IMR-90 (cell line): Measurements from ENCODE around the gene TAPT1. TPM values are rescaled to one million over a fixed set of nuclear protein-coding genes. Genes with fewer than 3 reads are reported as not detected.

Source experiments
- ATAC-seq: fragments of 200-7000 bp; cut with Tn5 transposase; 2 replicates; pipeline ENCODE4 v1.9.1; 2020; ENCODE audit warnings: low read depth, mild to moderate bottlenecking, moderate library complexity
- BruUV-seq: library from RNA; stranded (reverse); fragments of 400-500 nt; replicated peaks from 2 replicates; lab custom pipeline; 2021; lab: Mats Ljungman, UMichigan
- CTCF ChIA-PET: fragments of 300-600 bp; formaldehyde crosslinking; extraction: SDS; loops from one replicate; lab custom pipeline; 2021; ENCODE audit warnings: antibody characterized with exemption; lab: Yijun Ruan, JAX
- POLR2A ChIA-PET: fragments of 300-600 bp; sonication (Branson Sonifier 250); formaldehyde crosslinking; loops from one replicate; lab custom pipeline; 2022; ENCODE audit warnings: antibody characterized with exemption; ENCODE audit not compliant: unreplicated experiment; lab: Charles Lee
- DNase-seq: peaks from one replicate; pipeline ENCODE4 v3.0.0; 2013
- H2AFZ ChIP-seq: replicated peaks from 2 replicates; pipeline ENCODE3; 2013; ENCODE audit warnings: low read length, mild to moderate bottlenecking; ENCODE audit not compliant: poor library complexity
- H2AK5ac ChIP-seq: 2 replicates; pipeline ENCODE4 v1.6.1; 2013; ENCODE audit warnings: low read depth, low read length, inconsistent platforms
- H2AK9ac ChIP-seq: replicated peaks from 2 replicates; pipeline ENCODE3; 2013; ENCODE audit warnings: mild to moderate bottlenecking, low read depth, low read length, moderate library complexity; ENCODE audit not compliant: poor library complexity
- H2BK120ac ChIP-seq: 2 replicates; pipeline ENCODE4 v1.6.1; 2013; ENCODE audit warnings: low read depth, low read length, inconsistent platforms
- H2BK15ac ChIP-seq: 3 replicates; pipeline ENCODE4 v1.6.1; 2013; ENCODE audit warnings: low read depth, low read length, inconsistent platforms
- H2BK20ac ChIP-seq: 2 replicates; pipeline ENCODE4 v1.6.1; 2013; ENCODE audit warnings: low read depth, mild to moderate bottlenecking, inconsistent platforms, low read length, moderate library complexity
- H2BK5ac ChIP-seq: 2 replicates; pipeline ENCODE4 v1.6.1; 2013; ENCODE audit warnings: mild to moderate bottlenecking, low read depth, low read length, inconsistent platforms; ENCODE audit not compliant: poor library complexity, severe bottlenecking
- H3K14ac ChIP-seq: replicated peaks from 2 replicates; pipeline ENCODE4 v1.6.1; 2013; ENCODE audit warnings: low read depth, low read length, inconsistent platforms
- H3K18ac ChIP-seq: 2 replicates; pipeline ENCODE4 v1.6.1; 2013; ENCODE audit warnings: low read depth, low read length, control low read depth
- H3K23ac ChIP-seq: 2 replicates; pipeline ENCODE4 v1.6.1; 2013; ENCODE audit warnings: low read depth, low read length, inconsistent platforms
- H3K27ac ChIP-seq: 2 replicates; pipeline ENCODE4 v1.5.1; 2013; ENCODE audit warnings: mild to moderate bottlenecking, control low read depth, low read length; ENCODE audit not compliant: insufficient read depth
- H3K27me3 ChIP-seq: 2 replicates; pipeline ENCODE4 v1.6.1; 2013; ENCODE audit warnings: low read length; ENCODE audit not compliant: control insufficient read depth, insufficient read depth
- H3K36me3 ChIP-seq: 2 replicates; pipeline ENCODE4 v1.6.1; 2013; ENCODE audit warnings: low read length, mixed read lengths; ENCODE audit not compliant: control insufficient read depth, insufficient read depth
- H3K4ac ChIP-seq: 2 replicates; pipeline ENCODE4 v1.6.1; 2013; ENCODE audit warnings: low read depth, low read length, inconsistent platforms
- H3K4me1 ChIP-seq: 2 replicates; pipeline ENCODE4 v1.6.1; 2013; ENCODE audit warnings: low read length, mixed read lengths; ENCODE audit not compliant: control insufficient read depth, insufficient read depth
- H3K4me2 ChIP-seq: 2 replicates; pipeline ENCODE4 v1.6.1; 2013; ENCODE audit warnings: low read depth, mild to moderate bottlenecking, control low read depth, low read length, moderate library complexity
- H3K4me3 ChIP-seq: 2 replicates; pipeline ENCODE4 v1.5.1; 2013; ENCODE audit warnings: low read depth, mild to moderate bottlenecking, control low read depth, low read length, moderate library complexity; ENCODE audit not compliant: insufficient read depth
- H3K56ac ChIP-seq: 2 replicates; pipeline ENCODE4 v1.6.1; 2013; ENCODE audit warnings: low read length, inconsistent platforms; ENCODE audit not compliant: insufficient read depth; ENCODE audit errors: extremely low read depth
- H3K79me1 ChIP-seq, 2 experiments: 2 replicates each; pipeline ENCODE4 v1.6.1; 2013; ENCODE audit warnings: low read length in 2 of 2, inconsistent platforms in 1 of 2, low read depth in 1 of 2
- H3K9ac ChIP-seq: 2 replicates; pipeline ENCODE4 v1.6.1; 2013; ENCODE audit warnings: low read depth, low read length, control low read depth
- H3K9me1 ChIP-seq: 2 replicates; pipeline ENCODE4 v1.6.1; 2013; ENCODE audit warnings: low read length, inconsistent platforms; ENCODE audit not compliant: insufficient read depth
- H3K9me3 ChIP-seq: 2 replicates; pipeline ENCODE4 v1.6.1; 2013; ENCODE audit warnings: low read length; ENCODE audit not compliant: control insufficient read depth, insufficient read depth
- H4K20me1 ChIP-seq: 2 replicates; pipeline ENCODE4 v1.6.1; 2013; ENCODE audit warnings: low read length, inconsistent platforms; ENCODE audit not compliant: insufficient read depth
- H4K5ac ChIP-seq: 2 replicates; pipeline ENCODE4 v1.6.1; 2013; ENCODE audit warnings: mild to moderate bottlenecking, low read depth, low read length, control low read depth
- H4K8ac ChIP-seq, 2 experiments: 2 replicates each; pipeline ENCODE4 v1.6.1; 2013; ENCODE audit warnings: low read depth in 2 of 2, low read length in 2 of 2, control low read depth in 1 of 2, inconsistent platforms in 1 of 2
- H4K91ac ChIP-seq: 2 replicates; pipeline ENCODE4 v1.6.1; 2013; ENCODE audit warnings: low read depth, low read length, inconsistent platforms; ENCODE audit not compliant: insufficient read depth
- CEBPB ChIP-seq: IDR thresholded peaks from 2 replicates; pipeline ENCODE4 v1.6.1; 2012; ENCODE audit warnings: low read depth, low read length, improper control_type of control experiment
- ELK1 ChIP-seq: fragments of 150-350 bp; IDR thresholded peaks from 2 replicates; pipeline ENCODE4 v1.6.1; 2016; ENCODE audit warnings: low read depth, mild to moderate bottlenecking, low read length, moderate library complexity, borderline replicate concordance
- MXI1 ChIP-seq: IDR thresholded peaks from 2 replicates; pipeline ENCODE4 v1.6.1; 2012; ENCODE audit warnings: low read depth, mild to moderate bottlenecking, low read length, moderate library complexity, borderline replicate concordance
- RFX5 ChIP-seq: IDR thresholded peaks from 2 replicates; pipeline ENCODE4 v1.8.0; 2012; ENCODE audit warnings: low read depth, mild to moderate bottlenecking, low read length, moderate library complexity
- USF2 ChIP-seq: fragments of 150-350 bp; IDR thresholded peaks from 2 replicates; pipeline ENCODE4 v1.6.1; 2017; ENCODE audit warnings: mild to moderate bottlenecking, antibody characterized with exemption, low read length, low read depth
- WGBS, 2 experiments: methylation state at CpG; one replicate each; pipeline versions ENCODE4 v1.1.5 to v1.1.7; 2013; ENCODE audit warnings: missing lambda C conversion rate in 2 of 2; ENCODE audit not compliant: insufficient read length in 1 of 2; ENCODE audit errors: extremely low coverage in 2 of 2; 5-methylcytosine and 5-hydroxymethylcytosine counted together
- dilution Hi-C: fragments of 300-500 bp; cut with HindIII; formaldehyde crosslinking; loops from one replicate; pipeline ENCODE4 v1.14.3; 2018; ENCODE audit warnings: low sequenced_read_pairs; ENCODE audit not compliant: unreplicated experiment
- in situ Hi-C: fragments of 300-500 bp; cut with MboI; formaldehyde crosslinking; loops from 3 replicates; pipeline ENCODE4 v1.14.3; 2019; ENCODE audit warnings: low sequenced_read_pairs, inconsistent platforms, mixed read lengths
- intact Hi-C: fragments of 100-400 bp; cut with micrococcal nuclease; formaldehyde crosslinking; loops from 2 replicates; pipeline ENCODE4 v1.10.0; 2022
- polyA plus RNA-seq, 3 experiments: library from polyadenylated mRNA; depleted of rRNA; stranded (reverse); fragments of >200 nt; gene quantifications; 2 replicates each; pipeline ENCODE4 v1.2.3, GENCODE V29; 2012; ENCODE audit warnings: low replicate concordance in 1 of 3
- total RNA-seq: library from RNA; depleted of rRNA; stranded (reverse); fragments of >200 nt; gene quantifications from 2 replicates; pipeline ENCODE4 v1.2.3, GENCODE V29; 2012

The TAPT1 gene
- total and polyA plus RNA-seq, 2 of the 4 experiments (the other 2 are of a cell fraction), result 5.6 to 12.2 TPM

GRCh38 chr4:16257611-16258010 lies 31.3 kb upstream of the TAPT1 start:
- TF ChIP-seq USF2 (no peak), ELK1 (no peak), CEBPB (no peak), RFX5 (no peak), MXI1 (no peak)
- Histone ChIP-seq H4K8ac (no peak overlapping the region), H3K14ac (no peak overlapping the region), H2AK5ac (no peak overlapping the region), H2AFZ (no peak overlapping the region), H3K56ac (no peak overlapping the region), H3K9me1 (no peaks in the 10 kb centered on the region; the same call in 1 of the 2 replicates), H3K4me2 (no peak overlapping the region), H3K27ac (no peak overlapping the region), H4K91ac (no peak overlapping the region), H3K18ac (no peak overlapping the region), H2BK5ac (no peak overlapping the region), H2BK120ac (no peak overlapping the region), H3K4me1 (peaks cover 11% of the 10 kb centered on the region), H3K4me3 (no peak overlapping the region), H2AK9ac (no peak overlapping the region), H4K5ac (no peak overlapping the region), H3K9ac (no peak overlapping the region), H4K20me1 (no peaks in the 10 kb centered on the region), H2BK15ac (no peak overlapping the region), H3K27me3 (no peaks in the 10 kb centered on the region; the same call in 1 of the 2 replicates), H3K36me3 (peaks cover 2% of the 10 kb centered on the region; the same call in 1 of the 2 replicates), H2BK20ac (no peak overlapping the region), H3K9me3 (no peaks in the 10 kb centered on the region), H3K4ac (no peak overlapping the region), H3K23ac (no peak overlapping the region), H3K79me1 (no peaks in the 10 kb centered on the region)
- intact Hi-C loops (no loop called here), dilution Hi-C loops (no loop called here), in situ Hi-C loops (no loop called here)
- BruUV-seq, result no TSS peak
- CTCF ChIA-PET, result no interaction called here
- no peak for ATAC-seq
- no CpG with 5 or more reads among the region's 2 CpGs for WGBS, 2 experiments
- DNase-seq, result no peak
- POLR2A ChIA-PET, result no interaction called here
